Urinary bladder (tissue), 4 donors: ENCODE results near the gene HSD17B12. TPM values are rescaled to one million over a fixed set of nuclear protein-coding genes. Genes with fewer than 3 reads are reported as not detected.

Experiments used
- DNase-seq: peaks from one replicate; pipeline ENCODE4 v3.0.0-alpha.2; 2015; ENCODE audit errors: extremely low spot score
- H3K27ac ChIP-seq: one replicate; pipeline ENCODE4 v1.5.1; 2013; ENCODE audit warnings: low read depth, mild to moderate bottlenecking, moderate library complexity
- H3K36me3 ChIP-seq: one replicate; pipeline ENCODE4 v1.6.1; 2013; ENCODE audit warnings: mild to moderate bottlenecking, moderate library complexity; ENCODE audit not compliant: insufficient read depth
- H3K4me1 ChIP-seq: one replicate; pipeline ENCODE4 v1.6.1; 2013; ENCODE audit warnings: mild to moderate bottlenecking, moderate library complexity; ENCODE audit not compliant: insufficient read depth
- H3K4me3 ChIP-seq: one replicate; pipeline ENCODE4 v1.5.1; 2013; ENCODE audit warnings: low read depth, low read length
- WGBS: extraction: QIAGEN DNeasy Blood & Tissue Kit; methylation state at CpG from one replicate; pipeline ENCODE4 v1.1.7; 2013; 5-methylcytosine and 5-hydroxymethylcytosine counted together
- polyA plus RNA-seq: library from polyadenylated mRNA; stranded (reverse); fragments of 200-250 nt; gene quantifications from one replicate; pipeline ENCODE4 v1.2.3, GENCODE V29; 2013
- total RNA-seq: library from RNA; depleted of rRNA; stranded (reverse); fragments of >200 nt; gene quantifications from one replicate; pipeline ENCODE4 v1.2.3, GENCODE V29; 2014
- donor health status: healthy with polysubstance abuse.
- donor health status: healthy.

Gene HSD17B12
- total and polyA plus RNA-seq, 2 donors: 32.3 to 99.3 TPM

GRCh38 chr11:43845816-43846215 lies 165.3 kb downstream of the HSD17B12 start:
- no peak overlapping the region for H3K4me3 ChIP-seq
- WGBS: 92% methylated on average over 3 of the region's 3 CpGs
- no peak for DNase-seq
- no peaks in the 10 kb centered on the region for H3K36me3 ChIP-seq
- H3K27ac ChIP-seq: no peak overlapping the region
- H3K4me1 ChIP-seq: no peaks in the 10 kb centered on the region

GRCh38 chr11:43852057-43852636 lies 171.6 kb downstream of the HSD17B12 start:
- peak; percentile 40 for DNase-seq
- H3K27ac ChIP-seq: no peak overlapping the region
- peaks cover 2% of the 10 kb centered on the region for H3K36me3 ChIP-seq
- H3K4me1 ChIP-seq: no peaks in the 10 kb centered on the region
- WGBS: 21% methylated on average over 4 of the region's 4 CpGs
- no peak overlapping the region for H3K4me3 ChIP-seq

DNA sequence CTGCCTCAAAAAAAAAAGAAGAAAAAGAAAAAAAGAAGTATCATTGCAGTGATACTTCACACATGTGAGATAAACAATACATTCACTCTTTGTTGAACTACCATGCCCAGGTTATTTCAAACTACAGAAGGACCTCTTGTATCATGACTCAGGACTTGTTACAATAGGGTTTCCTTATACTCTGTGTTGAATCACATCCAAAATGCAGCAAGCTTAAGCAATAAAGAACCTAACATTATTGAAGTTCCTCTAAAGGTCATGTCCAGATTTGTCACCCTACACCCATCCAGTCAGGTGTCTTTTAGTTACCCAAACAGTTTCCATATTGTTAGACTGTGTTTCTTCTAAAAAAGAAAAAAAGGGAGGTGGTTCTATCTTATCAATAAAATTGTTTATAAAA lies 173.2 kb downstream of the HSD17B12 start:
- H3K4me3 ChIP-seq: no peak overlapping the region
- no peak overlapping the region for H3K27ac ChIP-seq
- DNase-seq: no peak
- H3K36me3 ChIP-seq: peaks cover 2% of the 10 kb centered on the region
- H3K4me1 ChIP-seq: no peaks in the 10 kb centered on the region

- WGBS: 94% methylated on average over 3 of the region's 3 CpGs
These were observed 176.5 kb downstream of the HSD17B12 start for GRCh38 chr11:43856993-43857392.

DNA sequence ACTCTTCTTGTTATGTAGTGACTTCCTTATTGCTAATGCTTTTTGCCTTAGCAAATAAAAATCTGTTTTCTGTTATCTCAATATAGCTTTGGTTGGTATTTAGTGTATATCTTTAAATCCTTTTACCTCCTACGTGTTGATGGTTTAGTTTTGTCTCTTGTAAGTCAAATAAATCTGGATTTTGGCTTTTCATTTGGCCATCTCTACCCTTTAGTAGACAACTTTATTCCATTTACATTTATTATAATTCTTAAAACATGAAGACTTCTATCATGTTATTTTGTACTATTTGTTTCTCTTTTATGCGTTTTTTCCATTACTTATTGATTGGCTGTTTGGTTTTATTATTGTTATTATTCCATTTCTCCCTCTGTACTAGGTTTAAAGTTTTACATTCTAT lies 180.6 kb downstream of the HSD17B12 start:
- 74% methylated on average over 2 of the region's 2 CpGs for WGBS
- DNase-seq: no peak
- Histone ChIP-seq H3K36me3 (peaks cover 2% of the 10 kb centered on the region), H3K27ac (no peak overlapping the region), H3K4me3 (no peak overlapping the region), H3K4me1 (no peaks in the 10 kb centered on the region)

More at GRCh38 chr11:43856993-43857392, 176.5 kb downstream of the HSD17B12 start:
- no peak for DNase-seq
- Histone ChIP-seq H3K36me3 (peaks cover 2% of the 10 kb centered on the region), H3K4me1 (no peaks in the 10 kb centered on the region), H3K4me3 (no peak overlapping the region), H3K27ac (no peak overlapping the region)

- peaks cover 2% of the 10 kb centered on the region for H3K36me3 ChIP-seq
- DNase-seq: no peak
- H3K4me3 ChIP-seq: no peak overlapping the region
- no peak overlapping the region for H3K27ac ChIP-seq
- WGBS: 70% methylated on average over 2 of the region's 2 CpGs
- H3K4me1 ChIP-seq: no peaks in the 10 kb centered on the region
These were observed 186.0 kb downstream of the HSD17B12 start for GRCh38 chr11:43866520-43866919.

DNA sequence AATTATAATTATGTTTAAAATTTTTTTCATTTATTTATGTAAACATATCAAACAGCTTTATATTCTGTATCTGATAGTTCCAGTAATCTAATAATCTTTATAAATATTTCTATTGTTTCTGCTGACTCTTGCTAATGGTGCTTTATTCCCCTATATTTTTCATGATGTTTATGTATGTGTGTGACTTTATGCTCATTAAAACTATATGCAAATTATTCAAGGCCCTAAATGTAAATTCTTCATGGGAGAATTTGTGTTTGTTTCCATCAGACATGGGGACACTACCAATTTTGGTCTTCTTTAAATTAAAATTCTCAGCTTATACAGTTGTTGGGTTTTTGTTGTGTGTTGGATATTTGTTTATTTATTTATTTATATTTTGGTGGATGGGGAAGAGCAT lies 186.4 kb downstream of the HSD17B12 start:
- Histone ChIP-seq H3K36me3 (peaks cover 2% of the 10 kb centered on the region), H3K27ac (no peak overlapping the region), H3K4me1 (no peaks in the 10 kb centered on the region), H3K4me3 (no peak overlapping the region)
- DNase-seq: no peak

- H3K4me1 ChIP-seq: no peaks in the 10 kb centered on the region
- no peak overlapping the region for H3K4me3 ChIP-seq
- no peak for DNase-seq
- peaks cover 2% of the 10 kb centered on the region for H3K36me3 ChIP-seq
- H3K27ac ChIP-seq: no peak overlapping the region
- 22% methylated on average over 5 of the region's 5 CpGs for WGBS
These were observed 188.5 kb downstream of the HSD17B12 start for GRCh38 chr11:43868852-43869567.

DNA sequence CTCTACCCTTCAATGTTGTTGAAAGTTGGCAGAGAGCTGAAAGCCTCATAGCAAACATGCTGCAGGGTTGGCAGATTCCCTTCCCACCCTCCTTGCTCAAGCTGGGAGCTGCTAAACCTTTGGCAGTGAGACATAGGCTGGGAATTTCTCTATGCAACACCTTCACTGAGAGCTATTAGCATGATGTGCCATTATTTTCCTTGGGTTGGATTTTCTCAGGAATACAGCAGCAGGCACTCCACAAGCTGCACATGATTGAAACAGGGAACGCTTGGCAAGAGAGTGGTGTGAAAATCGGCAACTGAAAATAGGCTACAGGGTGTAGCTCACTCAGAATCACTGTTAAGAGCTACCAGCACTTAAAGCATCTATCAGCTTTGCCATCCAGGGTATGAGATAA lies 190.5 kb downstream of the HSD17B12 start:
- Histone ChIP-seq H3K4me1 (no peaks in the 10 kb centered on the region), H3K27ac (no peak overlapping the region), H3K36me3 (peaks cover 2% of the 10 kb centered on the region), H3K4me3 (no peak overlapping the region)
- no peak for DNase-seq
- 78% methylated on average over 2 of the region's 2 CpGs for WGBS

DNA sequence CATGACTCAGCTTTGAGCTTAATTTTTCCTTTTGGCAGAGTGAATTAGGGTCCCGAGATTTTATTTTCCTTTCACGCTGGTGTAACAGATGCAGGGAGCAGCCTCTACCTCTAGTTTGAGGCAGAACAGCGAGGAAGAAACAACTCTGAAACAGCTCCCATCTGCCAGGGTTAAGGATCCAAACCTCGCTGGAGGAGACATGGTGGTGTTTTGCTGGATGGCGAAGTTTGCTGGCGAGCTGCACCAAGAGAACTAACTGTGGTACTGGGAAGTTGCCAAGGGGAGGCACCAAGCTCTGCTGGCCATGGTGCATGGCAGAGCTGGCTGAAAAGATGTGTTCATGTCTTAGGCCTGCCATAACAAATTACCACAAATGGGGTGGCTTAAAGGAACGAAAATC lies 192.5 kb downstream of the HSD17B12 start:
- WGBS: 76% methylated on average over 7 of the region's 7 CpGs
- H3K36me3 ChIP-seq: no peaks in the 10 kb centered on the region
- no peak for DNase-seq
- no peak overlapping the region for H3K27ac ChIP-seq
- H3K4me3 ChIP-seq: no peak overlapping the region
- no peaks in the 10 kb centered on the region for H3K4me1 ChIP-seq

- WGBS: 73% methylated on average over 3 of the region's 3 CpGs
- no peaks in the 10 kb centered on the region for H3K36me3 ChIP-seq
These were observed 193.5 kb downstream of the HSD17B12 start for GRCh38 chr11:43874078-43874477.

DNA sequence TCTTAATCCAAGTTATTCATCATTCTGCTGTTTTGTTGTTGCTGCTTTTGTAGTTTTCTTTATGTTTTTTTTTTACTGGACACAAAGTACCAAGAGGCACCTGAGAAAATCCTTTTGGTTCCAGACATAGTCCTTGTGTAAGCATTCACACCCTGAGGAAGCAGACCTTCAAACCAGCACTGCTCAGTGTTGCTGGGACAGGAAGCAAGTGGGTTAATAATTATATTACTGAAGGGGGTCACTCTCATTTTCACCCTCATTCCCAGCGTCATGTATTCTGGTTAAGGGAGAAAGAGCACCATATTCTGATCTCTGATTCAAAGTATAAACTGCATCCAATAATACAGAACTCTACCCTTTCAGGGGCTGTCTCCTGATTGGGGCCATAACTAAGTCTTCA lies 194.2 kb downstream of the HSD17B12 start:
- no peaks in the 10 kb centered on the region for H3K4me1 ChIP-seq
- H3K4me3 ChIP-seq: no peak overlapping the region
- no peaks in the 10 kb centered on the region for H3K36me3 ChIP-seq
- WGBS: 29% methylated on average over 1 of the region's 1 CpG
- H3K27ac ChIP-seq: no peak overlapping the region
- no peak for DNase-seq

More at GRCh38 chr11:43874078-43874477, 193.5 kb downstream of the HSD17B12 start:
- H3K27ac ChIP-seq: no peak overlapping the region
- DNase-seq: no peak
- H3K4me1 ChIP-seq: no peaks in the 10 kb centered on the region
- no peak overlapping the region for H3K4me3 ChIP-seq

- DNase-seq: no peak
- Histone ChIP-seq H3K27ac (no peak overlapping the region), H3K4me1 (no peaks in the 10 kb centered on the region), H3K36me3 (peaks cover 3% of the 10 kb centered on the region), H3K4me3 (peak overlapping the region; percentile 68)
- 49% methylated on average over 13 of the region's 13 CpGs for WGBS
These were observed 199.5 kb downstream of the HSD17B12 start for GRCh38 chr11:43879789-43880639.
